K562 (cell line): ENCODE data around the gene OR52I2. TPM values are rescaled to one million over a fixed set of nuclear protein-coding genes. Genes with fewer than 3 reads are reported as not detected.

Experiments
- BRF1 ChIP-seq: IDR thresholded peaks from 3 replicates; pipeline ENCODE4 v1.6.1; 2011; ENCODE audit warnings: borderline replicate concordance, mild to moderate bottlenecking; ENCODE audit not compliant: insufficient read length; ENCODE audit errors: extremely low read depth
- CBFA2T2 ChIP-seq: fragments of 450-650 bp; conservative IDR thresholded peaks from 2 replicates; pipeline ENCODE4 v1.6.1; 2017; ENCODE audit warnings: mild to moderate bottlenecking
- CEBPG ChIP-seq, 3 experiments: fragments of 200-800 bp in 1 of 3; sonication (Bioruptor generic) in 1 of 3; sonication (generic) in 1 of 3; formaldehyde crosslinking in 1 of 3; IDR thresholded peaks in 2 of 3; conservative IDR thresholded peaks in 1 of 3; 2 replicates each; pipeline versions ENCODE4 v1.6.1 to v1.8.0; 2016 to 2022; ENCODE audit warnings: missing compliant biosample characterization in 2 of 3, missing genetic modification characterization in 2 of 3, mild to moderate bottlenecking in 1 of 3, missing genetic modification reagents in 1 of 3
- EP400 ChIP-seq: fragments of 450-650 bp; IDR thresholded peaks from 2 replicates; pipeline ENCODE4 v1.6.1; 2017; ENCODE audit warnings: antibody characterized with exemption, mild to moderate bottlenecking, moderate library complexity
- MEIS2 ChIP-seq: fragments of 450-650 bp; IDR thresholded peaks from 2 replicates; pipeline ENCODE4 v1.6.1; 2014; ENCODE audit warnings: mild to moderate bottlenecking; ENCODE audit not compliant: partially characterized antibody
- NFE2L1 ChIP-seq: fragments of 450-650 bp; IDR thresholded peaks from 2 replicates; pipeline ENCODE4 v1.6.1; 2016; ENCODE audit warnings: missing genetic modification characterization, low read depth, mild to moderate bottlenecking, missing compliant biosample characterization, moderate library complexity, borderline replicate concordance
- NR2C1 ChIP-seq, 2 experiments: fragments of 450-650 bp; IDR thresholded peaks; 2 replicates each; pipeline ENCODE4 v1.6.1; 2017; ENCODE audit warnings: mild to moderate bottlenecking in 2 of 2, antibody characterized with exemption in 1 of 2, inconsistent platforms in 1 of 2, missing compliant biosample characterization in 1 of 2, missing genetic modification characterization in 1 of 2
- POLR3A ChIP-seq: IDR thresholded peaks from 2 replicates; pipeline ENCODE4 v1.6.1; 2011; ENCODE audit warnings: borderline replicate concordance, mild to moderate bottlenecking, moderate library complexity; ENCODE audit not compliant: insufficient read length, insufficient read depth; ENCODE audit errors: extremely low read depth
- SETDB1 ChIP-seq: IDR thresholded peaks from one replicate; pipeline ENCODE4 v1.6.1; 2012; ENCODE audit warnings: low read length, control low read depth, inconsistent platforms
- TAF1 ChIP-seq: IDR thresholded peaks from 2 replicates; pipeline ENCODE4 v1.6.1; 2011; ENCODE audit warnings: mild to moderate bottlenecking, low read length, moderate library complexity; ENCODE audit not compliant: insufficient read depth, control insufficient read depth, severe bottlenecking; ENCODE audit errors: extremely low read depth
- ZNF785 ChIP-seq: fragments of 250-450 bp; sonication (Bioruptor Pico); IDR thresholded peaks from 2 replicates; pipeline ENCODE4 v1.4.0; 2020; ENCODE audit warnings: mild to moderate bottlenecking
- polyA plus RNA-seq, 8 experiments: library from polyadenylated mRNA; depleted of rRNA in 4 of 8; stranded (reverse) in 5 of 8; unstranded in 3 of 8; fragments of >200 nt; fragmentation: Nextera tagmentation in 2 of 8; fragmentation: Illumina TruSeq in 1 of 8; extraction: Ambion mirVana in 2 of 8; extraction: Trizol in 1 of 8; gene quantifications; 2 replicates each; pipeline versions ENCODE4 v1.2.1 to v1.2.3, GENCODE V29; 2011 to 2014; ENCODE audit warnings: inconsistent platforms in 1 of 8, missing spikeins in 1 of 8
- total RNA-seq, 7 experiments: library from RNA; depleted of rRNA in 6 of 7; stranded (reverse); fragments of >200 nt in 6 of 7; fragmentation: Illumina TruSeq in 2 of 7; extraction: Trizol in 2 of 7; gene quantifications; 2 replicates each; pipeline versions ENCODE4 v1.2.1 to v1.2.3, GENCODE V29; 2011 to 2021; ENCODE audit warnings: low replicate concordance in 1 of 7
- TF ChIP-seq, protein P1 (sequence below): fragments of 450-650 bp; formaldehyde crosslinking; IDR thresholded peaks from 2 replicates; pipeline ENCODE4 v1.4.0; 2020; ENCODE audit warnings: mild to moderate bottlenecking, mixed read lengths
- TF ChIP-seq, protein P2 (sequence below): fragments of 250-450 bp; sonication (Bioruptor Pico); IDR thresholded peaks from 2 replicates; pipeline ENCODE4 v1.5.0; 2020; ENCODE audit warnings: mild to moderate bottlenecking, borderline replicate concordance
- TF ChIP-seq, protein P3 (sequence below), 2 experiments: IDR thresholded peaks in 1 of 2; conservative IDR thresholded peaks in 1 of 2; 2 replicates each; pipeline ENCODE4 v1.6.1; 2016; ENCODE audit warnings: low read depth in 2 of 2, mild to moderate bottlenecking in 1 of 2, missing compliant biosample characterization in 1 of 2, missing genetic modification characterization in 1 of 2, moderate library complexity in 1 of 2
- TF ChIP-seq, protein P4 (sequence below): IDR thresholded peaks from 2 replicates; pipeline ENCODE4 v1.6.1; 2016; ENCODE audit warnings: missing genetic modification characterization, missing compliant biosample characterization

The OR52I2 gene
- total and polyA plus RNA-seq, 9 of the 15 experiments (the other 6 are each of a cell fraction or from before 2014, with no cell fraction given), result not detected

DNA sequence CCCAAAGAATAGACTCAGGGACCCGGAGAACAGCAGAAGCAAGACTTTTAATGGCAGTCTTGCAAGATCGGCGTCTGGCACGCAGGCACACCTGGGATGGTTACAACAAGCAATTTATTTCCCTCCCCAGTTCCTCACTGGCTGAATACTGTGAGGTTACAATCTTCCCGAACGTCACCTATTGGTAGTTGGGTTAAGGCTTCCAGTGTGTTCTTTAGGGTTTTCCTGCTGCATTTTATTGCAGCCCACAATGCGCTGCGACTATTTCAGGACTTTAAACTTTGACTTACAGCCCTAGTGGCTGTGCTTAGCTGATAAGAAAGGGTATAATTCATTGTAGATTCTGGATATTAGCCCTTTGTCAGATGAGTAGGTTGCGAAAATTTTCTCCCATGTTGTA is 38.0 kb downstream of the OR52I2 start (continued):
- TF ChIP-seq, protein P1, sequence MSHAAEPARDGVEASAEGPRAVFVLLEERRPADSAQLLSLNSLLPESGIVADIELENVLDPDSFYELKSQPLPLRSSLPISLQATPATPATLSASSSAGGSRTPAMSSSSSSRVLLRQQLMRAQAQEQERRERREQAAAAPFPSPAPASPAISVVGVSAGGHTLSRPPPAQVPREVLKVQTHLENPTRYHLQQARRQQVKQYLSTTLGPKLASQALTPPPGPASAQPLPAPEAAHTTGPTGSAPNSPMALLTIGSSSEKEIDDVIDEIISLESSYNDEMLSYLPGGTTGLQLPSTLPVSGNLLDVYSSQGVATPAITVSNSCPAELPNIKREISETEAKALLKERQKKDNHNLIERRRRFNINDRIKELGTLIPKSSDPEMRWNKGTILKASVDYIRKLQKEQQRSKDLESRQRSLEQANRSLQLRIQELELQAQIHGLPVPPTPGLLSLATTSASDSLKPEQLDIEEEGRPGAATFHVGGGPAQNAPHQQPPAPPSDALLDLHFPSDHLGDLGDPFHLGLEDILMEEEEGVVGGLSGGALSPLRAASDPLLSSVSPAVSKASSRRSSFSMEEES (CRISPR knock-in tag), result no peak
- TF ChIP-seq ZNF785, result no peak
- TF ChIP-seq, protein P2, sequence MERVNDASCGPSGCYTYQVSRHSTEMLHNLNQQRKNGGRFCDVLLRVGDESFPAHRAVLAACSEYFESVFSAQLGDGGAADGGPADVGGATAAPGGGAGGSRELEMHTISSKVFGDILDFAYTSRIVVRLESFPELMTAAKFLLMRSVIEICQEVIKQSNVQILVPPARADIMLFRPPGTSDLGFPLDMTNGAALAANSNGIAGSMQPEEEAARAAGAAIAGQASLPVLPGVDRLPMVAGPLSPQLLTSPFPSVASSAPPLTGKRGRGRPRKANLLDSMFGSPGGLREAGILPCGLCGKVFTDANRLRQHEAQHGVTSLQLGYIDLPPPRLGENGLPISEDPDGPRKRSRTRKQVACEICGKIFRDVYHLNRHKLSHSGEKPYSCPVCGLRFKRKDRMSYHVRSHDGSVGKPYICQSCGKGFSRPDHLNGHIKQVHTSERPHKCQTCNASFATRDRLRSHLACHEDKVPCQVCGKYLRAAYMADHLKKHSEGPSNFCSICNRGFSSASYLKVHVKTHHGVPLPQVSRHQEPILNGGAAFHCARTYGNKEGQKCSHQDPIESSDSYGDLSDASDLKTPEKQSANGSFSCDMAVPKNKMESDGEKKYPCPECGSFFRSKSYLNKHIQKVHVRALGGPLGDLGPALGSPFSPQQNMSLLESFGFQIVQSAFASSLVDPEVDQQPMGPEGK (CRISPR knock-in tag), result no peak
- TF ChIP-seq POLR3A, result no peak
- peak; percentile 83 for TF ChIP-seq MEIS2
- TF ChIP-seq, protein P3, sequence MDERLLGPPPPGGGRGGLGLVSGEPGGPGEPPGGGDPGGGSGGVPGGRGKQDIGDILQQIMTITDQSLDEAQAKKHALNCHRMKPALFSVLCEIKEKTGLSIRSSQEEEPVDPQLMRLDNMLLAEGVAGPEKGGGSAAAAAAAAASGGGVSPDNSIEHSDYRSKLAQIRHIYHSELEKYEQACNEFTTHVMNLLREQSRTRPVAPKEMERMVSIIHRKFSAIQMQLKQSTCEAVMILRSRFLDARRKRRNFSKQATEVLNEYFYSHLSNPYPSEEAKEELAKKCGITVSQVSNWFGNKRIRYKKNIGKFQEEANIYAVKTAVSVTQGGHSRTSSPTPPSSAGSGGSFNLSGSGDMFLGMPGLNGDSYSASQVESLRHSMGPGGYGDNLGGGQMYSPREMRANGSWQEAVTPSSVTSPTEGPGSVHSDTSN (CRISPR knock-in tag; IDR thresholded peaks at IDR 0.05; ENCODE audit: low read depth), result no peak
- TF ChIP-seq, protein P3 (tag; conservative IDR thresholded peaks at IDR 0.05; ENCODE audit: low read depth), result peak; percentile 84
- TF ChIP-seq BRF1, result no peak
- no peak for TF ChIP-seq TAF1
- no peak for TF ChIP-seq CEBPG (CRISPR knock-in tag; IDR thresholded peaks at IDR 0.05)
- TF ChIP-seq CEBPG (tag; conservative IDR thresholded peaks at IDR 0.05 in 1 of 2, IDR thresholded peaks at IDR 0.05 in 1 of 2), result no peak
- no peak for TF ChIP-seq NFE2L1 (tag)
- TF ChIP-seq EP400, result no peak
- no peak for TF ChIP-seq SETDB1
- TF ChIP-seq, protein P4, sequence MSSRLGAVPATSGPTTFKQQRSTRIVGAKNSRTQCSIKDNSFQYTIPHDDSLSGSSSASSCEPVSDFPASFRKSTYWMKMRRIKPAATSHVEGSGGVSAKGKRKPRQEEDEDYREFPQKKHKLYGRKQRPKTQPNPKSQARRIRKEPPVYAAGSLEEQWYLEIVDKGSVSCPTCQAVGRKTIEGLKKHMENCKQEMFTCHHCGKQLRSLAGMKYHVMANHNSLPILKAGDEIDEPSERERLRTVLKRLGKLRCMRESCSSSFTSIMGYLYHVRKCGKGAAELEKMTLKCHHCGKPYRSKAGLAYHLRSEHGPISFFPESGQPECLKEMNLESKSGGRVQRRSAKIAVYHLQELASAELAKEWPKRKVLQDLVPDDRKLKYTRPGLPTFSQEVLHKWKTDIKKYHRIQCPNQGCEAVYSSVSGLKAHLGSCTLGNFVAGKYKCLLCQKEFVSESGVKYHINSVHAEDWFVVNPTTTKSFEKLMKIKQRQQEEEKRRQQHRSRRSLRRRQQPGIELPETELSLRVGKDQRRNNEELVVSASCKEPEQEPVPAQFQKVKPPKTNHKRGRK (tag), result no peak
- 0 out of 2 replicates have a peak, but pooled peaks have one; percentile 24 for TF ChIP-seq NR2C1 (IDR thresholded peaks at IDR 0.05)
- 0 out of 2 replicates have a peak, but pooled peaks have one; percentile 38 for TF ChIP-seq NR2C1 (tag; IDR thresholded peaks at IDR 0.05)
- 0 out of 2 replicates have a peak, but pooled peaks have one; percentile 3 for TF ChIP-seq CBFA2T2
